Keratinocyte (primary cell): Measurements from ENCODE around the gene TUBB4A.

Source experiments
- CTCF ChIP-seq, 3 experiments: IDR thresholded peaks in 1 of 3; conservative IDR thresholded peaks in 1 of 3; optimal IDR thresholded peaks in 1 of 3; 2 replicates in 2 of 3; 3 replicates in 1 of 3; pipeline versions ENCODE3 to v1.5.1; 2011; ENCODE audit warnings: low read length in 3 of 3, mild to moderate bottlenecking in 3 of 3, moderate library complexity in 2 of 3, control low read depth in 1 of 3, inconsistent platforms in 1 of 3; ENCODE audit not compliant: insufficient read depth in 2 of 3; ENCODE audit errors: extremely low read depth in 1 of 3
- EZH2 ChIP-seq: IDR thresholded peaks from one replicate; pipeline ENCODE4 v1.6.1; 2012; ENCODE audit warnings: inconsistent platforms, mild to moderate bottlenecking, low read length, moderate library complexity

- TF ChIP-seq CTCF (optimal IDR thresholded peaks at IDR 0.05 in 1 of 3, IDR thresholded peaks at IDR 0.05 in 1 of 3, conservative IDR thresholded peaks at IDR 0.05 in 1 of 3; ENCODE audit: extremely low read depth in 1 of 3, insufficient read depth in 2 of 3, low read length in 3 of 3) (no peak), EZH2 (no peak)
Measured at GRCh38 chr19:6452899-6453298, 49.2 kb downstream of the TUBB4A start.
